HL-60 (cell line): ENCODE data around the gene RBM41.

ENCODE experiments used
- DNase-seq, 2 experiments: peaks; one replicate each; pipeline ENCODE4 v3.0.0-alpha.2; 2010 to 2020; ENCODE audit warnings: low read depth in 1 of 2, low spot score in 1 of 2
- H3K27ac ChIP-seq: fragments of 250-450 bp; sonication (Bioruptor Pico); replicated peaks from 2 replicates; pipeline ENCODE4 v1.5.1; 2020; ENCODE audit warnings: mild to moderate bottlenecking, moderate library complexity
- H3K27me3 ChIP-seq: fragments of 250-450 bp; sonication (Bioruptor Pico); 2 replicates; pipeline ENCODE4 v1.5.1; 2021; ENCODE audit warnings: mild to moderate bottlenecking, moderate library complexity; ENCODE audit not compliant: insufficient read depth, poor library complexity, severe bottlenecking
- H3K4me3 ChIP-seq: replicated peaks from 2 replicates; pipeline ENCODE4 v1.5.1; 2011; ENCODE audit warnings: mild to moderate bottlenecking, control low read depth, low read length; ENCODE audit not compliant: insufficient read depth
- GABPA ChIP-seq: IDR thresholded peaks from 2 replicates; pipeline ENCODE4 v1.6.1; 2012; ENCODE audit warnings: low read depth
- POLR2AphosphoS5 ChIP-seq: IDR thresholded peaks from 2 replicates; pipeline ENCODE4 v1.6.1; 2012; ENCODE audit warnings: low read depth
- SPI1 ChIP-seq: IDR thresholded peaks from 2 replicates; pipeline ENCODE4 v1.6.1; 2012; ENCODE audit warnings: low read depth, mild to moderate bottlenecking, borderline replicate concordance
- TF ChIP-seq, protein P1 (sequence below): IDR thresholded peaks from one replicate; pipeline ENCODE4 v1.5.1; 2011; ENCODE audit warnings: low read length, control low read depth, inconsistent platforms; ENCODE audit not compliant: insufficient read depth
- TF ChIP-seq, protein P2 (sequence below): IDR thresholded peaks from 2 replicates; pipeline ENCODE4 v1.6.1; 2012; ENCODE audit warnings: low read depth; ENCODE audit not compliant: insufficient replicate concordance

Gene RBM41

DNA sequence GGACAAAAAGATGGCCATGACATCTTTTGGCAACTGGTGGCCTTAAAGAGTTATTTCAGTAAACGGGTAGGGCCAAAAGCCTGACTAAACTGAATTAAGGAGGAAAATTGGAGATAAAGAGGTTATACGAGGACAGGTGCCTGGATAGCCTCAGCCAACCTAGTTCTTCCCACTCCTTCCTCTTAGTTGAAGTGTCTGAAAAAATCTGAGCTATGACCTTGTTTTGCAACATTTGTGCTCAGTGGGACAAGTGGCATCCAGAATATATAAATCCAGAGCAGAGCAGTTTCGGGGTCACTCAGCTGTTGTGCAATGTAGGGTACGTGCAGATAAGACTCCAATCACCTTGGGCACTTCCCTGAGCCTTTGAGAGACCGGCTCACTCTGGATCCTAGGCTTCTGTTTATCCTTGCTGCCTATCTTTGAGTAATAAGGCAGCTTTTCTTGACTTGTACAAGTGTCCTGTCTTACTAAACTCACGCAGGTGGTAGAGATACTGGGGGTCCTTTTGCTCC is 68.4 kb downstream of the RBM41 start:
- no peak for DNase-seq
- H3K27ac ChIP-seq: no peak overlapping the region
- TF ChIP-seq, protein P1, sequence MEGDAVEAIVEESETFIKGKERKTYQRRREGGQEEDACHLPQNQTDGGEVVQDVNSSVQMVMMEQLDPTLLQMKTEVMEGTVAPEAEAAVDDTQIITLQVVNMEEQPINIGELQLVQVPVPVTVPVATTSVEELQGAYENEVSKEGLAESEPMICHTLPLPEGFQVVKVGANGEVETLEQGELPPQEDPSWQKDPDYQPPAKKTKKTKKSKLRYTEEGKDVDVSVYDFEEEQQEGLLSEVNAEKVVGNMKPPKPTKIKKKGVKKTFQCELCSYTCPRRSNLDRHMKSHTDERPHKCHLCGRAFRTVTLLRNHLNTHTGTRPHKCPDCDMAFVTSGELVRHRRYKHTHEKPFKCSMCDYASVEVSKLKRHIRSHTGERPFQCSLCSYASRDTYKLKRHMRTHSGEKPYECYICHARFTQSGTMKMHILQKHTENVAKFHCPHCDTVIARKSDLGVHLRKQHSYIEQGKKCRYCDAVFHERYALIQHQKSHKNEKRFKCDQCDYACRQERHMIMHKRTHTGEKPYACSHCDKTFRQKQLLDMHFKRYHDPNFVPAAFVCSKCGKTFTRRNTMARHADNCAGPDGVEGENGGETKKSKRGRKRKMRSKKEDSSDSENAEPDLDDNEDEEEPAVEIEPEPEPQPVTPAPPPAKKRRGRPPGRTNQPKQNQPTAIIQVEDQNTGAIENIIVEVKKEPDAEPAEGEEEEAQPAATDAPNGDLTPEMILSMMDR: no peak
- TF ChIP-seq SPI1 (no peak), GABPA (no peak), POLR2AphosphoS5 (no peak)
- TF ChIP-seq, protein P2, sequence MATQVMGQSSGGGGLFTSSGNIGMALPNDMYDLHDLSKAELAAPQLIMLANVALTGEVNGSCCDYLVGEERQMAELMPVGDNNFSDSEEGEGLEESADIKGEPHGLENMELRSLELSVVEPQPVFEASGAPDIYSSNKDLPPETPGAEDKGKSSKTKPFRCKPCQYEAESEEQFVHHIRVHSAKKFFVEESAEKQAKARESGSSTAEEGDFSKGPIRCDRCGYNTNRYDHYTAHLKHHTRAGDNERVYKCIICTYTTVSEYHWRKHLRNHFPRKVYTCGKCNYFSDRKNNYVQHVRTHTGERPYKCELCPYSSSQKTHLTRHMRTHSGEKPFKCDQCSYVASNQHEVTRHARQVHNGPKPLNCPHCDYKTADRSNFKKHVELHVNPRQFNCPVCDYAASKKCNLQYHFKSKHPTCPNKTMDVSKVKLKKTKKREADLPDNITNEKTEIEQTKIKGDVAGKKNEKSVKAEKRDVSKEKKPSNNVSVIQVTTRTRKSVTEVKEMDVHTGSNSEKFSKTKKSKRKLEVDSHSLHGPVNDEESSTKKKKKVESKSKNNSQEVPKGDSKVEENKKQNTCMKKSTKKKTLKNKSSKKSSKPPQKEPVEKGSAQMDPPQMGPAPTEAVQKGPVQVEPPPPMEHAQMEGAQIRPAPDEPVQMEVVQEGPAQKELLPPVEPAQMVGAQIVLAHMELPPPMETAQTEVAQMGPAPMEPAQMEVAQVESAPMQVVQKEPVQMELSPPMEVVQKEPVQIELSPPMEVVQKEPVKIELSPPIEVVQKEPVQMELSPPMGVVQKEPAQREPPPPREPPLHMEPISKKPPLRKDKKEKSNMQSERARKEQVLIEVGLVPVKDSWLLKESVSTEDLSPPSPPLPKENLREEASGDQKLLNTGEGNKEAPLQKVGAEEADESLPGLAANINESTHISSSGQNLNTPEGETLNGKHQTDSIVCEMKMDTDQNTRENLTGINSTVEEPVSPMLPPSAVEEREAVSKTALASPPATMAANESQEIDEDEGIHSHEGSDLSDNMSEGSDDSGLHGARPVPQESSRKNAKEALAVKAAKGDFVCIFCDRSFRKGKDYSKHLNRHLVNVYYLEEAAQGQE: no peak
- no peak overlapping the region for H3K4me3 ChIP-seq
- no peaks in the 10 kb centered on the region for H3K27me3 ChIP-seq

DNA sequence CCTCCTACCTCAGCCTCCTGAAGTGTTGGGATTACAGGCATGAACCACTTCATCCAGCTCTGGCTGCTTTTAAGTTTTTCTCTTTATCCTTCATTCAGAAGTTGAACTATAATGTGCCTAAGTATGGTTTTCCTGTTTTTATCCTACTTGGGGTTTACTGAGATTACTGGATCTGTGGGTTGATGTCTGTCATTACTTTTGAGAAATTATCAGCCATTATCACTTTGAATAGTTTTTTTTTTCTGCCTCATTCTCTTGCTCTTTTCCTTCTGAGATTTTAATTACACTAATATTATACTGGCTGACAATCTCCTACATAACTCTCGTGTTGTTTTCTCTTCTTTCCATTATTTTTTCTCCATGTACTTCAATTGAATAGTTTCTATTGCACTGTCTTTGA is 71.0 kb downstream of the RBM41 start:
- TF ChIP-seq, protein P2: no peak
- TF ChIP-seq GABPA: no peak
- TF ChIP-seq, protein P1: no peak
- no peak overlapping the region for H3K27ac ChIP-seq
- no peaks in the 10 kb centered on the region for H3K27me3 ChIP-seq
- DNase-seq: no peak
- H3K4me3 ChIP-seq: no peak overlapping the region

DNA sequence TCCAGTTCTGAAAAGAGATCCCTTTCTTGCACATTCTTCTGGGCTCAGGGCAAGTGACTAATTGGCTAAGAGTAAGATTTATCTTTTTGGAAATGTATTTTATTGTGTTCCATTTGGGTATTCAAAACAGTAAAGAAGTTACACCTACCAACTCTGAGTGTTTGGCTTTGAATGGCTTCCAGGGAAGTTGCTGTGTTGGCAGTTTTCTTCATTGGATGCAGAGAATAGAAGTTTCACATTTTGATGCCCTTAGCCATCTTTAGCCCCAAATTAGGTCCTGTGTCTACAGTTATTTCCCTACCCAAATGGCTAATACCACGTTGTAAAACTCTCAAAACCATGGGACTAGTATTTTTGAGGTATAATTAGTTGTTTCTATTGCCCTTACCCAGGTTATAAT is 88.9 kb downstream of the RBM41 start:
- H3K27me3 ChIP-seq: no peaks in the 10 kb centered on the region
- DNase-seq: no peak
- no peak overlapping the region for H3K27ac ChIP-seq
- TF ChIP-seq, protein P2: no peak
- TF ChIP-seq SPI1 (no peak), GABPA (no peak)
- no peak overlapping the region for H3K4me3 ChIP-seq

DNA sequence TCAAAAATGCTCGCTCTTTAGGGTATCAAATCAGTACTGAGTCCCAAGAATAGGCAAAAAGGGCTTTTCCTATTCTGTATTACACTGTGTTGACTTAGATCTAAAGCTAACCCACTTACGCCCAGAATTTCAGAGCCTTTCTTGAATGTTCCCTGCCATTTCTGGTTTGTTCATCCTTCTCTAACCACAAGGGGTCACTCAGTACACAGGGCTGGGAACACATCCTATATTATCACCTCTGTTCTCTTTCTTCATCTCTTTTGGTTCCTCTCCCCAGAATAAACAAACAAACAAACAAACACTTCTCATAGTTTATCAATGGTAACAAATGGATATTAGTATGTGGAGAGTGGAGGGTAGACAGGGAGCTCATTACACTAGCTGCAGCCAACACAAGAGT is 93.1 kb downstream of the RBM41 start:
- TF ChIP-seq, protein P1: peak; percentile 1
- TF ChIP-seq SPI1: no peak
- DNase-seq: no peak
- no peak overlapping the region for H3K4me3 ChIP-seq
- no peaks in the 10 kb centered on the region for H3K27me3 ChIP-seq
- H3K27ac ChIP-seq: no peak overlapping the region
